Activated CD4-positive, alpha-beta memory T cell treated with anti-CD3 and anti-CD28 coated beads for 36 hours (primary cell): ENCODE measurements around the gene FLII. TPM values are rescaled to one million over a fixed set of nuclear protein-coding genes. Genes with fewer than 3 reads are reported as not detected.
A peak's percentile ranks its signal among the peaks of the same experiment; 100 is the strongest.

Source experiments
- CTCF ChIA-PET: fragments of 350-600 bp; sonication (Branson Sonifier 250); formaldehyde crosslinking; loops from one replicate; lab custom pipeline; 2021; ENCODE audit warnings: antibody characterized with exemption, inconsistent platforms; lab: Charles Lee
- POLR2A ChIA-PET: fragments of 350-600 bp; sonication (Branson Sonifier 250); formaldehyde crosslinking; loops from one replicate; lab custom pipeline; 2021; ENCODE audit warnings: antibody characterized with exemption; lab: Charles Lee
- DNase-seq: peaks from one replicate; pipeline ENCODE4 v3.0.0-alpha.2; 2020
- H3K27ac Mint-ChIP-seq: one replicate; pipeline ENCODE4 v1.8.0; 2021; ENCODE audit warnings: mixed read lengths
- H3K27me3 Mint-ChIP-seq: one replicate; pipeline ENCODE4 v1.8.0; 2021; ENCODE audit warnings: mixed read lengths
- H3K36me3 Mint-ChIP-seq: one replicate; pipeline ENCODE4 v1.8.0; 2021; ENCODE audit warnings: mixed read lengths
- H3K4me1 Mint-ChIP-seq: one replicate; pipeline ENCODE4 v1.8.0; 2021; ENCODE audit warnings: low read depth, mixed read lengths
- H3K4me3 Mint-ChIP-seq: one replicate; pipeline ENCODE4 v1.8.0; 2021; ENCODE audit warnings: mild to moderate bottlenecking, mixed read lengths
- H3K9me3 Mint-ChIP-seq: one replicate; pipeline ENCODE4 v1.8.0; 2021; ENCODE audit warnings: mixed read lengths
- intact Hi-C: fragments of 100-400 bp; cut with micrococcal nuclease; formaldehyde crosslinking; loops from one replicate; pipeline ENCODE4 v1.15.1; 2023
- total RNA-seq, 2 experiments: library from RNA; stranded (reverse); gene quantifications; one replicate each; pipeline ENCODE4 v1.2.3, GENCODE V29; 2021

FLII gene
- total RNA-seq, 2 experiments from 2014 or later: 357 to 359 TPM

DNA sequence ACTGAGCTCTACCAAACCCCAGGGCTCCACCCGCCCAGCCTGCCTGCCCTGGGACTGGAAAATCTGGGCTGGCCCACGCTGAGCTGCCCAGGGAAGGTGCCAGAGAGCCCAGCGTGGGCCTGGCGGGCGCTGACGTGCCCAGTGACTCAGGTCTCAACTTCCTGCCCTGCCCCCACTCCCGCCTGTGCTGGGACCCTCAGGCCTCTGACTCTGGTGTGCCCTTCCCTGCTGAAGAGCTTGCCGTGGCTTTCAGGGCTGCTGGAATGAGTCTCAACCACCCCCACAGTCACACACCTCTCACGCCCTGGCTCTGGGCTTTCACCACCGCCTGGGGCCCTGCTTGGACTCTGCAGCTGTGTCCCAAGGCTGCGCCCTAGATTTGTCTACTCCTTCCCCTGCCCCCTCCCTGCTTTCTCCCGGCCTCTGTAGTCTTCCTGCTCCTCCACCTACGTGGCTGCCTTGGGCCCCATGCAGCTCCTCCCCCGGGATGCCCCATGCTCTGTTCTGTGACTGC lies 22.7 kb downstream of the FLII start:
- Mint-ChIP-seq H3K27ac (peak overlapping the region; percentile 83), H3K36me3 (peaks cover 7% of the 10 kb centered on the region), H3K27me3 (no peaks in the 10 kb centered on the region), H3K9me3 (no peaks in the 10 kb centered on the region), H3K4me3 (no peak overlapping the region), H3K4me1 (peaks cover 19% of the 10 kb centered on the region)
- ChIA-PET POLR2A (interaction anchor here (0.9 kb wide), 1 partner anchor 12 kb away, joined by 3 read pairs; no protein-coding TSS in a partner anchor), CTCF (interaction anchor here (0.6 to 1.3 kb wide), 5 partner anchors 12 to 79 kb away, joined by 3 to 6 read pairs (median 3); partner anchors contain the start of genes ALKBH5, SMCR8 and TOP3A)
- peak; percentile 82 for DNase-seq
- intact Hi-C loops: no loop called here

DNA sequence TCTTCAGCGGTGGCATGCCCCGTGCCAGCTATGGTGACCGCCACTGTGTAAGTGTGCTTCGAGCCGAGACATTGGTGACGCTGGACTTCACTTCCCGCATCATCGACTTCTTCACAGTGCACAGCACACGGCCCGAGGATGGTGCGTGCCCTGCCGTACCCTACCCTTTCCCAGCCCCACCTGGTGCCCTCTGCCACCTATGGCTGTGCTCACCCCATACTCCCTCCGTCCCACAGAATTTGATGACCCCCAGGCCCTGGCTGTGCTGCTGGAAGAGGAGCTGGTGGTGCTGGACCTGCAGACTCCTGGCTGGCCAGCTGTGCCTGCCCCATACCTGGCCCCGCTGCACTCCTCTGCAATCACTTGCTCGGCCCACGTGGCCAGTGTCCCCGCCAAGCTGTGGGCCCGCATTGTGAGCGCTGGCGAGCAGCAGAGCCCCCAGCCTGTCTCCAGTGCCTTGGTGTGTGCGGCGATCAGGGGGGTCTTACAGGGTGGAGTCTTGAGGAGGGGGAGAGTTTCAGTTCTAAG lies 23.6 kb downstream of the FLII start:
- ChIA-PET CTCF (interaction anchor here (1.0 to 1.3 kb wide), 3 partner anchors 13 to 17 kb away, joined by 3 to 6 read pairs (median 4); no protein-coding TSS in a partner anchor), POLR2A (no interaction called here)
- no peak for DNase-seq
- peaks cover 19% of the 10 kb centered on the region for H3K4me1 Mint-ChIP-seq
- no peak overlapping the region for H3K4me3 Mint-ChIP-seq
- intact Hi-C loops: no loop called here
- H3K27me3 Mint-ChIP-seq: no peaks in the 10 kb centered on the region
- H3K27ac Mint-ChIP-seq: peak overlapping the region; percentile 83
- no peaks in the 10 kb centered on the region for H3K9me3 Mint-ChIP-seq
- peaks cover 7% of the 10 kb centered on the region for H3K36me3 Mint-ChIP-seq

DNA sequence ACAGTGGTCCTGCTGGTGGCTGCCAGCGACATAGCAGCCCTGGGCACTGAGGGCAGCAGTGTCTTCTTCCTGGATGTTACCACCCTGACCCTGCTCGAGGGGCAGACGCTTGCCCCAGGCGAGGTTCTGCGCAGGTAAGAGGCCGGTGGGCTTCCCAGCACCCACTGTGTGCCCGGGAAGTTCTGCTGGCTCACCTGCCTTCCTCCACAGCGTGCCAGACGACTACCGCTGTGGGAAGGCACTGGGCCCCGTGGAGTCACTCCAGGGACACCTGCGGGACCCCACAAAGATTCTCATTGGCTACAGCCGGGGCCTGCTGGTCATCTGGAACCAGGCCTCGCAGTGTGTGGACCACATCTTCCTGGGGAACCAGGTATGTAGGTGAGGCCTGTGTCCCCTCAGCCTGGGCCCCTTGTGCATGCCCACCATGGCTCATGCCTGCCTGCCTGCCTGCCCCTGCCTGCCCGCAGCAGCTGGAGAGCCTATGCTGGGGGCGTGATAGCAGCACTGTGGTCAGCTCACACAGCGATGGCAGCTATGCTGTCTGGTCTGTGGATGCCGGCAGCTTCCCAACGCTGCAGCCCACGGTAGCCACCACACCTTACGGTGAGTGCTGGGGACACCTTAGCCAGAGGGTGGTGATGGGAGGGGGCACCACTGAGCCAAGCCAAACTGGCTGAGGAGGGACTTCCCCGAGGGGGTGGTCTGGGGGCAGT lies 24.6 kb downstream of the FLII start:
- H3K4me3 Mint-ChIP-seq: no peak overlapping the region
- H3K36me3 Mint-ChIP-seq: peaks cover 7% of the 10 kb centered on the region
- ChIA-PET POLR2A (no interaction called here), CTCF (no interaction called here)
- H3K4me1 Mint-ChIP-seq: peaks cover 19% of the 10 kb centered on the region
- H3K27me3 Mint-ChIP-seq: no peaks in the 10 kb centered on the region
- no peaks in the 10 kb centered on the region for H3K9me3 Mint-ChIP-seq
- H3K27ac Mint-ChIP-seq: no peak overlapping the region
- DNase-seq: no peak
- intact Hi-C loops: no loop called here

DNA sequence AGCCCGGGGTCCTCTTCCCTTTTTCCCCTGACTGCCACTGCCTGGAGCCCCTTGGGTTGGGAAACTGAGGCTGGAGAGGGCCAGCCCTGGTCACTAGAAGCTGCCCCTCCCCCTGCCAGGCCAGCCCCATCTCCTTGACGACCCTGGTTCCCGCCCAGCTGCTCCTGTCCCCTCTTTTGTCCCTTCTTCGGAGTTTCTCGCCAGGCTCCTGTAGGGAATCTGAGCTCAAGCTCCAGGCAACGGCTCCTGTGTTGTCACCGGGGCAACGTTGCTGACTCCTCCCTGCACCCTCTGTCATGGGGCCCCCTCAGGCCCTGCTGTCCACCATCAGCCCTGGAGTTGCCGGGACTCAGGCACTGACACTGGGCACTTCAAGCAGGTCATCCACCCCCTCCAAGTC lies 27.4 kb downstream of the FLII start:
- H3K27me3 Mint-ChIP-seq: no peaks in the 10 kb centered on the region
- H3K4me1 Mint-ChIP-seq: peaks cover 38% of the 10 kb centered on the region
- intact Hi-C loops: no loop called here
- peaks cover 7% of the 10 kb centered on the region for H3K36me3 Mint-ChIP-seq
- no peak for DNase-seq
- no peak overlapping the region for H3K4me3 Mint-ChIP-seq
- no peaks in the 10 kb centered on the region for H3K9me3 Mint-ChIP-seq
- ChIA-PET POLR2A (no interaction called here), CTCF (interaction anchor here (1.5 to 2.2 kb wide), 2 partner anchors 14 to 91 kb away, joined by 4 to 8 read pairs; no protein-coding TSS in a partner anchor)
- H3K27ac Mint-ChIP-seq: no peak overlapping the region

DNA sequence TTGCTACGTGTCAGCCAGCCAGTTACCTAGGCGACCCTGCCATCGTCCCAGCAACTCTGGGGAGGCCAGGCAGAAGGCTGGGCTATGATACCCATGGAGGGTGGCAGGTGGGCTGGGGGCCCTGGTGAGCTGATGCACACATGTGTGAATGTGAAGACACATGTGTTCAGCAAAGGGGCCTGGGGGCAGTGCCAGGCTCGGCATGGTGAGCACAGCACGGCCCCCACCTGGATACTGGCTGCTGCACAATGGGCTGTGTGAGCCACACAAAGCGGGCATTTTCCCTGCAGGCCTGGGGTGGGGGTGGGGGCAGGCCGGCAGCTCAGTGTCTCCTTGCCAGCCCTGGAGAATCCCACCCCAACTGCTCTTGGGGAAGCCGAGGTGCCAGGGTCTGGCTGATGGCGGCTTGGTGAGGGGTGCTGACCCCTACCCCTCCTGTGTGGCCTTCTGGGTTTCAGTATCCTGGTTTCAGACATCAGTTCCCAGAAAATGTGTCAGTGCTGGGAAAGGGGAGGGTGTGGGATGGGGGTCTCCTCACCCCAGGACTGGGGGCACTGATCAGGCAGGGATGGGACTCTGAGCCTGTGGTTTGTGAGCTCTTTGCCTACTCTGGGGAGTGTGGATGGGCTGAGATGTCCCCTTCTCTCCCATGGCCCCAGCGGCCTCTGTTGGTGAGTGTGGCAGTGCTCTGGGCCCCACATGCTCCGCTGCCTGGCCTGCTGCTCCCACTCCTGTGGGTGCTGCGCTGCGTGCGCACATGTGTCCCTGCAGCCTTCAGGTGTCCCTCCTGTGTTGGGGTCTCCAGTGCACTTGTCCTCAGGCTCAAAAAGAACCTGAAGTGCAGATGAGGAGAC lies 28.0 kb downstream of the FLII start:
- intact Hi-C loops: no loop called here
- CTCF ChIA-PET: interaction anchor here (1.5 kb wide), 1 partner anchor 91 kb away, joined by 4 read pairs; no protein-coding TSS in a partner anchor
- Mint-ChIP-seq H3K36me3 (peaks cover 7% of the 10 kb centered on the region), H3K4me3 (no peak overlapping the region), H3K9me3 (no peaks in the 10 kb centered on the region), H3K27me3 (no peaks in the 10 kb centered on the region), H3K27ac (no peak overlapping the region), H3K4me1 (peaks cover 34% of the 10 kb centered on the region)
- POLR2A ChIA-PET: no interaction called here
- no peak for DNase-seq

DNA sequence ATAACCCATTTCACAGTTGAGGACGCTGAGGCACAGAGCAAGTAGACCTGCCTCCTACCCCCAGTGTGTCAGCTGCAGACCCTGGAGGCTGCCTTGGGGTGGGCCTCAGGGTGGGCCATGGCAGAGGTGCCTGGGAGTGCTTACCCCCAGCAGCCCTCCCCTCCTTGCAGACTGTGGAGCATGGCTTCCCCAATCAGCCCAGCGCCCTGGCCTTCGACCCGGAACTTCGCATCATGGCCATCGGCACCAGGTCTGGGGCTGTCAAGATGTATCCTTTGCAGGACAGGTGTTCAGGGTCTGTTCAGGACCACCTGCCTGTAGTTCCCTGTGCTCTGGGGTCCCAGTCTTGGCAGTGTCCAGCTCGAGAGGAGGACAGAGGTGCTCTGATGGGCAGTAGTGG lies 28.8 kb downstream of the FLII start:
- DNase-seq: no peak
- H3K9me3 Mint-ChIP-seq: no peaks in the 10 kb centered on the region
- H3K4me1 Mint-ChIP-seq: peaks cover 31% of the 10 kb centered on the region
- no peak overlapping the region for H3K27ac Mint-ChIP-seq
- peaks cover 3% of the 10 kb centered on the region for H3K36me3 Mint-ChIP-seq
- H3K4me3 Mint-ChIP-seq: no peak overlapping the region
- ChIA-PET POLR2A (no interaction called here), CTCF (interaction anchor here (1.5 kb wide), 1 partner anchor 90 kb away, joined by 4 read pairs; no protein-coding TSS in a partner anchor)
- no peaks in the 10 kb centered on the region for H3K27me3 Mint-ChIP-seq
- intact Hi-C loops: no loop called here

DNA sequence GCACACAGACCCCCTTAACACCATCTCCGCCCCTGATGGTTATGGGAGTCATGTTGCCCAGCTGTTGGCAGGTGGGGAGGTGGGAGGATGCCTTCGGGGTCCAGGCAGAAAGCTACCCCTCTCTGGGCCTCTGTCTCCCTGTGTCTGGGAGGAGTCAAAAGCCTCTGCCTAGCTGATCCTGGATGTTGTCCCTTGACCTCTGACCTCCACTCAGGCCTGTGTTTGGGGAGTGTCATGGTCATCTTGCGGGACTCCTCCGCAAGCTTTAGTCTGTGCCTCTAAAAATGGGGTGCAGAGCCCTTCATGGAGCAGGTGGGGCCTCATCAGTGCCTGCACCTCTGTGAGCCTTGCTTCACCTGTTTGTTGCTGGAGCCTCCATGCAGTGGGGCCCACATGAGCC lies 29.3 kb downstream of the FLII start:
- intact Hi-C loops: no loop called here
- peaks cover 28% of the 10 kb centered on the region for H3K4me1 Mint-ChIP-seq
- POLR2A ChIA-PET: no interaction called here
- H3K9me3 Mint-ChIP-seq: no peaks in the 10 kb centered on the region
- CTCF ChIA-PET: no interaction called here
- H3K27me3 Mint-ChIP-seq: no peaks in the 10 kb centered on the region
- H3K4me3 Mint-ChIP-seq: no peak overlapping the region
- H3K27ac Mint-ChIP-seq: no peak overlapping the region
- no peak for DNase-seq
- H3K36me3 Mint-ChIP-seq: no peaks in the 10 kb centered on the region

DNA sequence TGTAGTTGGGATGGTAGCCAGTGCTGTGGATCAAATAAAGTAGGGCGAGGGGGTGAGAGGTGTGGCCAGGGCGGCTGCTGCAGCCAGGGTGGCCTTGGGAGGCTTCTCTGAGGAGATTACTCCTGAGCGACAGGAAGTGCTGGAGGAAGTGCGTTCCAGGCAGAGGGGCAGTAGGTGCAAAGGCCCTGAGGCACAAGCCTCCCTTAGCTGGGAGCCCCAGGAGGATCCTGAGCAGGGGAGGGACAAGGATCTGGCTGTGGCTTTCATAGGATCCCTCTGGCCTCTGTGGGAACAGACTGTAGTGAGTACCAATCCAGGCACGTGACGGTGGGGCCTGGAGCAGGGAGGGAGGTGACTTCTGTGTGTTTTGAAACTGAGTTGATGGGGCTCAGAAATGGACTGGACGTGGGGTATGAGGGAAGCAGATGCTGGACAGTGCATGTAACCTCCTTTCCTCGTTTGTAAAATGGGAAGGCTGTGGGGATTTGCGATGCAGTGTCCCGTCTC lies 30.3 kb downstream of the FLII start:
- ChIA-PET POLR2A (no interaction called here), CTCF (interaction anchor here (1.1 kb wide), 1 partner anchor 10 kb away, joined by 3 read pairs; no protein-coding TSS in a partner anchor)
- H3K4me3 Mint-ChIP-seq: no peak overlapping the region
- intact Hi-C loops: no loop called here
- H3K36me3 Mint-ChIP-seq: no peaks in the 10 kb centered on the region
- H3K4me1 Mint-ChIP-seq: peaks cover 28% of the 10 kb centered on the region
- no peak for DNase-seq
- H3K9me3 Mint-ChIP-seq: no peaks in the 10 kb centered on the region
- H3K27me3 Mint-ChIP-seq: no peaks in the 10 kb centered on the region
- H3K27ac Mint-ChIP-seq: no peak overlapping the region

DNA sequence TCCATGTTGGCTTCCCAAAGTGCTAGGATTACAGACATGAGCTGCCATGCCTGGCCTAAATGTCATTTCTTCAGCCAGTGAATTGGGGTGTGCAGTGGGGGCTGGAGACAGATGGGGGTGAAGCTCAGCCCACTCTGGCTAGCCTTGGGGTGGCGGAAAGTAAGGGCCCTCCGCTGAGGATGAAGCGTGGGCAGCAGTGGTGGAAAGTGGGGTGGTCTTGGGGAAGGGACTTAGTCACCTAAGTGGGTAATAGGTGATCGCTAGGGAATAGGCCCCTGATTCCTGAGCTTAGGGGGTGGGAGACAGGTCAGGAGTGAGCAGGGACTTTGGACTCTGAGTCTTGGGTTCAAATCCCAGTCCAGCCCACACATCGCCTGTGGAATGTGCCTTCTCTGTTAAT lies 30.9 kb downstream of the FLII start:
- ChIA-PET CTCF (interaction anchor here (1.1 kb wide), 1 partner anchor 10 kb away, joined by 3 read pairs; no protein-coding TSS in a partner anchor), POLR2A (no interaction called here)
- H3K36me3 Mint-ChIP-seq: no peaks in the 10 kb centered on the region
- peaks cover 28% of the 10 kb centered on the region for H3K4me1 Mint-ChIP-seq
- H3K27me3 Mint-ChIP-seq: no peaks in the 10 kb centered on the region
- H3K27ac Mint-ChIP-seq: no peak overlapping the region
- DNase-seq: no peak
- H3K9me3 Mint-ChIP-seq: no peaks in the 10 kb centered on the region
- intact Hi-C loops: no loop called here
- no peak overlapping the region for H3K4me3 Mint-ChIP-seq

DNA sequence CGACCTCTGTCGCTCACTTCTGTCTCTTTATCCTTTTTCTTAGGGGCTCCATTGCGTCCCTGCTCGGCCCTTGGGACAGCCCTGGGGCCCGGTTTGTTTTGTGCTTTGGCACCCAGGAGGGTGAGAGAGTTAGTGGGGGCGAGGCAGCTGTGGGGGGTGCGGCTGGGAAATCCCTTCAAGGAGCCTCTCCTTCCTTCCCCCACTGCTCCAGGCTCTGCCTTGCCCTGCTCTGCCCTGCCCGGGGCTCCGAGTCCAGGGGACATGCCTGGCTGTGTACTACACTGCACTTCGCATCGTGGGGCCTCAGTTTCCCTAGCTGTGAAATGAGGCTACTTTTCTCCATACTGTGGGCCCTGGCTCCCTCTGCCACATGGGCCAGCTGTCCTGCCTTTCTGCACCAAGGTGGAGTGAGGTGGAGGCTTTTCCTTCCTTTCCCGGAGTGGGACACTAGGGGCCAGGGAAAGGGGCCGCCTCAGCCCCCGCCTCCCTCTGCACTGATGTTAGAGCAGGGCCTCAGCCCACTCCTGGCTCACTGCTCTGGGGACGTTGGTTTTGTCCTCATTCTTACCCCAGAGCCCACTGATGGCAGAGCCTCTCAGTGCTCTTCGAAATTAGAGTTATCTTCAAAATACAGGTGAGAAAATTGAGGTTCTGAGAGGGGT lies 32.1 kb downstream of the FLII start:
- ChIA-PET POLR2A (no interaction called here), CTCF (interaction anchor here (0.9 to 1.6 kb wide), 2 partner anchors 10 to 27 kb away, joined by 3 to 5 read pairs; no protein-coding TSS in a partner anchor)
- Mint-ChIP-seq H3K36me3 (no peaks in the 10 kb centered on the region), H3K27me3 (no peaks in the 10 kb centered on the region), H3K4me1 (peaks cover 28% of the 10 kb centered on the region), H3K9me3 (no peaks in the 10 kb centered on the region), H3K4me3 (peak overlapping the region; percentile 90), H3K27ac (peak overlapping the region; percentile 59)
- peak; percentile 17 for DNase-seq
- intact Hi-C loops: no loop called here

DNA sequence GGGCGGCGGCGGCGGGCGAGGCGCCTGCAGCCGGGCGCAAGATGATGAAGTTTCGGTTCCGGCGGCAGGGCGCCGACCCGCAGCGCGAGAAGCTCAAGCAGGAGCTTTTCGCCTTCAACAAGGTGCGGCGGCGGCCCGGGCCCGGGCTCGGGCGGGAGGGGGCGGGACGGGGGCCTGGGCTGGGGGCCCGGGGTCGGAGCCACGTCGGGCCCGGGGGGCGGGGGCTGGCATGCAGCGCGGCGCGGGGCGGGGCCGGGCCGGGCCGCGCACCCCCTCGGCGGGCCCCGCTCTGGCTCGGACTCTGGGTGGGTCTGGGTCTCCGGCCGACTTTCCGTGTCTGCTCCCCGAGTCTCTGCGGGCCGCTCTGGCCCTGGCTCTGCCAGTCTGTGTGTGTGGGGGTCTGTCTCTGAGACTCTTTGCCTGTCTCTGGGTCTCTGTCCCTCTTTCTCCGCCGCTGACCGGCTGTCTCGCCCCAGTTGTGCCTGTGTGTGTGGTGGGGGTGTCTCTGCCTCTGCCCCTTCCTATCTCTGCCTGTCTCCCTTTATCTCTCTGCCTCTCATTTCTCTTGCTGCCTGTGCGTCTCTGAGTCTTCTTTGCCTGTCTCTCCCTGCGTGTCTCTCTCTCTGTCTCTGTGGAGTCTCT lies 32.8 kb downstream of the FLII start:
- intact Hi-C loops: loop anchor here (1.0 to 2.0 kb wide), 3 partner anchors 35 to 90 kb away; partner anchors contain the start of genes ALKBH5, MIEF2 and SMCR8
- Mint-ChIP-seq H3K27me3 (no peaks in the 10 kb centered on the region), H3K27ac (peak overlapping the region; percentile 59), H3K4me3 (peak overlapping the region; percentile 90), H3K9me3 (no peaks in the 10 kb centered on the region), H3K4me1 (peaks cover 30% of the 10 kb centered on the region), H3K36me3 (no peaks in the 10 kb centered on the region)
- no peak for DNase-seq
- CTCF ChIA-PET: interaction anchor here (0.9 to 1.6 kb wide), 2 partner anchors 9 to 28 kb away, joined by 3 to 5 read pairs; no protein-coding TSS in a partner anchor
- POLR2A ChIA-PET: interaction anchor here (1.0 kb wide), 1 partner anchor 40 kb away, joined by 3 read pairs; no protein-coding TSS in a partner anchor
